ENCODE measurements around the gene ITPRIP. TPM values are rescaled to one million over a fixed set of nuclear protein-coding genes. Genes with fewer than 3 reads are reported as not detected.

ITPRIP gene
- polyA plus RNA-seq, 1 of the 3 experiments (the other 2 are of a cell fraction) = 22.1 TPM

GRCh38 chr10:104328896-104329710, 9.2 kb downstream of the ITPRIP start:
- no peak for DNase-seq
- peak overlapping the region; percentile 83 for H3K9ac ChIP-seq
- no peaks in the 10 kb centered on the region for H3K27me3 ChIP-seq (ENCODE audit: insufficient read depth)
- H2AFZ ChIP-seq (ENCODE audit: low read depth) = no peak overlapping the region
- H3K27ac ChIP-seq (ENCODE audit: low read depth in 2 of 2, low read length in 1 of 2) = peak overlapping the region; percentile 80 to 96
- peaks cover 55% of the 10 kb centered on the region for H3F3A ChIP-seq (replicated peaks; ENCODE audit: insufficient read depth)
- H3K4me1 ChIP-seq (ENCODE audit: control insufficient read depth in 1 of 2, insufficient read depth in 2 of 2, low read depth in 1 of 2, low read length in 1 of 2) = peaks cover 48 to 63% of the 10 kb centered on the region in 2 experiments
- no peaks in the 10 kb centered on the region for H3K9me3 ChIP-seq
- CTCF ChIA-PET = interaction anchor here (0.5 to 4.3 kb wide), 4 partner anchors 9 to 54 kb away, joined by 3 to 21 read pairs (median 6); no protein-coding TSS in a partner anchor
- POLR2A ChIA-PET = no interaction called here
- peak overlapping the region; percentile 0 to 45; a peak in 3 of 4 replicates for H3K4me3 ChIP-seq (ENCODE audit: low read depth in 2 of 2, low read length in 1 of 2)
- WGBS (ENCODE audit: low lambda C conversion rate) = 23% methylated on average over 13 of the region's 15 CpGs
- TF ChIP-seq TCF12 (IDR thresholded peaks at IDR 0.05) = peak; percentile 32; the same call in 1 of the 2 replicates
- peak; percentile 87 for TF ChIP-seq JUND (IDR thresholded peaks at IDR 0.05)
- TF ChIP-seq, protein P1, sequence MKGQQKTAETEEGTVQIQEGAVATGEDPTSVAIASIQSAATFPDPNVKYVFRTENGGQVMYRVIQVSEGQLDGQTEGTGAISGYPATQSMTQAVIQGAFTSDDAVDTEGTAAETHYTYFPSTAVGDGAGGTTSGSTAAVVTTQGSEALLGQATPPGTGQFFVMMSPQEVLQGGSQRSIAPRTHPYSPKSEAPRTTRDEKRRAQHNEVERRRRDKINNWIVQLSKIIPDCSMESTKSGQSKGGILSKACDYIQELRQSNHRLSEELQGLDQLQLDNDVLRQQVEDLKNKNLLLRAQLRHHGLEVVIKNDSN (IDR thresholded peaks at IDR 0.05; ENCODE audit: borderline replicate concordance, low read depth) = no peak
- TF ChIP-seq, protein P2, sequence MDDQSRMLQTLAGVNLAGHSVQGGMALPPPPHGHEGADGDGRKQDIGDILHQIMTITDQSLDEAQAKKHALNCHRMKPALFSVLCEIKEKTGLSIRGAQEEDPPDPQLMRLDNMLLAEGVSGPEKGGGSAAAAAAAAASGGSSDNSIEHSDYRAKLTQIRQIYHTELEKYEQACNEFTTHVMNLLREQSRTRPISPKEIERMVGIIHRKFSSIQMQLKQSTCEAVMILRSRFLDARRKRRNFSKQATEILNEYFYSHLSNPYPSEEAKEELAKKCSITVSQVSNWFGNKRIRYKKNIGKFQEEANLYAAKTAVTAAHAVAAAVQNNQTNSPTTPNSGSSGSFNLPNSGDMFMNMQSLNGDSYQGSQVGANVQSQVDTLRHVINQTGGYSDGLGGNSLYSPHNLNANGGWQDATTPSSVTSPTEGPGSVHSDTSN (IDR thresholded peaks at IDR 0.05) = peak; percentile 35; the same call in 1 of the 2 replicates
- TF ChIP-seq FOSL2 (IDR thresholded peaks at IDR 0.05; ENCODE audit: borderline replicate concordance, low read depth) = peak; percentile 88
- no peak for TF ChIP-seq MXI1 (IDR thresholded peaks at IDR 0.05; ENCODE audit: low read depth, low read length)
- TF ChIP-seq EP300 (IDR thresholded peaks at IDR 0.05; ENCODE audit: borderline replicate concordance in 1 of 2, low read depth in 1 of 2, low read length in 1 of 2) = peak in 1 of 2 experiments; percentile 29; a peak in 1 of 4 replicates
- TF ChIP-seq, protein P3, sequence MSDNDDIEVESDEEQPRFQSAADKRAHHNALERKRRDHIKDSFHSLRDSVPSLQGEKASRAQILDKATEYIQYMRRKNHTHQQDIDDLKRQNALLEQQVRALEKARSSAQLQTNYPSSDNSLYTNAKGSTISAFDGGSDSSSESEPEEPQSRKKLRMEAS (IDR thresholded peaks at IDR 0.05; ENCODE audit: low read depth) = peak; percentile 78
- peaks cover 14% of the 10 kb centered on the region for H4K20me1 ChIP-seq (ENCODE audit: insufficient read depth)
- H3K79me2 ChIP-seq (ENCODE audit: insufficient read depth) = peaks cover 87% of the 10 kb centered on the region
- no peaks in the 10 kb centered on the region for H3K9me2 ChIP-seq
- peak overlapping the region; percentile 69 for H3K4me2 ChIP-seq
- peaks cover 0 to 6% of the 10 kb centered on the region in 2 experiments for H3K36me3 ChIP-seq (replicated peaks in 1 of 2; ENCODE audit: control insufficient read depth in 1 of 2, insufficient read depth in 2 of 2, low read length in 1 of 2)

- Histone ChIP-seq H3K9me2 (no peaks in the 10 kb centered on the region), H2AFZ (ENCODE audit: low read depth) (no peak overlapping the region), H3K4me2 (peak overlapping the region; percentile 69), H3K27ac (ENCODE audit: low read depth in 2 of 2, low read length in 1 of 2) (peak overlapping the region; percentile 80 to 96), H3K79me2 (ENCODE audit: insufficient read depth) (peaks cover 87% of the 10 kb centered on the region), H3K9ac (peak overlapping the region; percentile 83), H3K9me3 (no peaks in the 10 kb centered on the region), H3K36me3 (replicated peaks in 1 of 2; ENCODE audit: control insufficient read depth in 1 of 2, insufficient read depth in 2 of 2, low read length in 1 of 2) (peaks cover 0 to 6% of the 10 kb centered on the region in 2 experiments), H3K4me3 (ENCODE audit: low read depth in 2 of 2, low read length in 1 of 2) (peak overlapping the region; percentile 0 to 45; a peak in 3 of 4 replicates), H3K27me3 (ENCODE audit: insufficient read depth) (no peaks in the 10 kb centered on the region), H3K4me1 (ENCODE audit: control insufficient read depth in 1 of 2, insufficient read depth in 2 of 2, low read depth in 1 of 2, low read length in 1 of 2) (peaks cover 50 to 63% of the 10 kb centered on the region in 2 experiments), H4K20me1 (ENCODE audit: insufficient read depth) (peaks cover 9% of the 10 kb centered on the region), H3F3A (replicated peaks; ENCODE audit: insufficient read depth) (peaks cover 55% of the 10 kb centered on the region)
- 17% methylated on average over 1 of the region's 3 CpGs for WGBS (ENCODE audit: low lambda C conversion rate)
- CTCF ChIA-PET = interaction anchor here (1.0 to 4.3 kb wide), 3 partner anchors 9 to 37 kb away, joined by 3 to 21 read pairs (median 8); no protein-coding TSS in a partner anchor
- DNase-seq = no peak
- TF ChIP-seq TAF1 (IDR thresholded peaks at IDR 0.05; ENCODE audit: borderline replicate concordance, low read depth, low read length) = no peak
- no peak for TF ChIP-seq EZH2phosphoT487 (IDR thresholded peaks at IDR 0.05; ENCODE audit: borderline replicate concordance, low read depth)
- TF ChIP-seq YY1 (IDR thresholded peaks at IDR 0.05; ENCODE audit: low read depth) = no peak
- TF ChIP-seq MEF2A (IDR thresholded peaks at IDR 0.05; ENCODE audit: borderline replicate concordance, low read depth) = no peak
- TF ChIP-seq TCF12 (IDR thresholded peaks at IDR 0.05) = no peak
- TF ChIP-seq, protein P4, sequence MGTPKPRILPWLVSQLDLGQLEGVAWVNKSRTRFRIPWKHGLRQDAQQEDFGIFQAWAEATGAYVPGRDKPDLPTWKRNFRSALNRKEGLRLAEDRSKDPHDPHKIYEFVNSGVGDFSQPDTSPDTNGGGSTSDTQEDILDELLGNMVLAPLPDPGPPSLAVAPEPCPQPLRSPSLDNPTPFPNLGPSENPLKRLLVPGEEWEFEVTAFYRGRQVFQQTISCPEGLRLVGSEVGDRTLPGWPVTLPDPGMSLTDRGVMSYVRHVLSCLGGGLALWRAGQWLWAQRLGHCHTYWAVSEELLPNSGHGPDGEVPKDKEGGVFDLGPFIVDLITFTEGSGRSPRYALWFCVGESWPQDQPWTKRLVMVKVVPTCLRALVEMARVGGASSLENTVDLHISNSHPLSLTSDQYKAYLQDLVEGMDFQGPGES (IDR thresholded peaks at IDR 0.05; ENCODE audit: low read depth, low read length) = no peak
- TF ChIP-seq, protein P3 (IDR thresholded peaks at IDR 0.05; ENCODE audit: low read depth) = no peak
- POLR2A ChIA-PET = no interaction called here
These were observed 9.7 kb downstream of the ITPRIP start for GRCh38 chr10:104328646-104328895.

Measured in SK-N-SH (cell line).